Activated CD8-positive, alpha-beta T cell treated with anti-CD3 and anti-CD28 coated beads for 36 hours (primary cell): ENCODE data around the gene PIK3AP1. TPM values are rescaled to one million over a fixed set of nuclear protein-coding genes. Genes with fewer than 3 reads are reported as not detected.
"Not testable (repeated sequence)": the region's sequence is repeated elsewhere in the genome, so short reads cannot be mapped to it uniquely, and the experiment has no call there.

Source experiments
- ATAC-seq: fragments of 200-7000 bp; cut with Tn5 transposase; one replicate; pipeline ENCODE4 v1.10.0; 2021; ENCODE audit warnings: mild to moderate bottlenecking, moderate library complexity
- CTCF ChIA-PET: fragments of 350-600 bp; sonication (Branson Sonifier 250); formaldehyde crosslinking; loops from one replicate; lab custom pipeline; 2021; ENCODE audit warnings: antibody characterized with exemption; lab: Charles Lee
- POLR2A ChIA-PET: fragments of 350-600 bp; sonication (Branson Sonifier 250); formaldehyde crosslinking; loops from one replicate; lab custom pipeline; 2021; ENCODE audit warnings: antibody characterized with exemption; lab: Charles Lee
- DNase-seq: peaks from one replicate; pipeline ENCODE4 v3.0.0-alpha.2; 2020
- H3K27ac Mint-ChIP-seq: one replicate; pipeline ENCODE4 v1.8.0; 2021; ENCODE audit warnings: mild to moderate bottlenecking, mixed read lengths
- H3K27me3 Mint-ChIP-seq: one replicate; pipeline ENCODE4 v1.8.0; 2021; ENCODE audit warnings: mixed read lengths
- H3K36me3 Mint-ChIP-seq: one replicate; pipeline ENCODE4 v1.8.0; 2021; ENCODE audit warnings: low read depth, mixed read lengths
- H3K4me1 Mint-ChIP-seq: one replicate; pipeline ENCODE4 v1.8.0; 2021; ENCODE audit warnings: low read depth, mixed read lengths
- H3K4me3 Mint-ChIP-seq: one replicate; pipeline ENCODE4 v1.8.0; 2021; ENCODE audit warnings: mild to moderate bottlenecking, moderate library complexity, mixed read lengths
- H3K9me3 Mint-ChIP-seq: one replicate; pipeline ENCODE4 v1.8.0; 2021; ENCODE audit warnings: mixed read lengths
- intact Hi-C: fragments of 100-400 bp; cut with micrococcal nuclease; formaldehyde crosslinking; loops from one replicate; pipeline ENCODE4 v1.10.0; 2022
- total RNA-seq, 2 experiments: library from RNA; stranded (reverse); gene quantifications; one replicate each; pipeline ENCODE4 v1.2.3, GENCODE V29; 2021
- TF ChIP-seq, protein P1 (sequence below): fragments of 200-600 bp; IDR thresholded peaks from one replicate; pipeline ENCODE4 v1.8.0; 2022; ENCODE audit warnings: antibody characterized with exemption, mild to moderate bottlenecking

The PIK3AP1 gene
- total RNA-seq, 2 experiments from 2014 or later, result 4.1 to 4.7 TPM

DNA sequence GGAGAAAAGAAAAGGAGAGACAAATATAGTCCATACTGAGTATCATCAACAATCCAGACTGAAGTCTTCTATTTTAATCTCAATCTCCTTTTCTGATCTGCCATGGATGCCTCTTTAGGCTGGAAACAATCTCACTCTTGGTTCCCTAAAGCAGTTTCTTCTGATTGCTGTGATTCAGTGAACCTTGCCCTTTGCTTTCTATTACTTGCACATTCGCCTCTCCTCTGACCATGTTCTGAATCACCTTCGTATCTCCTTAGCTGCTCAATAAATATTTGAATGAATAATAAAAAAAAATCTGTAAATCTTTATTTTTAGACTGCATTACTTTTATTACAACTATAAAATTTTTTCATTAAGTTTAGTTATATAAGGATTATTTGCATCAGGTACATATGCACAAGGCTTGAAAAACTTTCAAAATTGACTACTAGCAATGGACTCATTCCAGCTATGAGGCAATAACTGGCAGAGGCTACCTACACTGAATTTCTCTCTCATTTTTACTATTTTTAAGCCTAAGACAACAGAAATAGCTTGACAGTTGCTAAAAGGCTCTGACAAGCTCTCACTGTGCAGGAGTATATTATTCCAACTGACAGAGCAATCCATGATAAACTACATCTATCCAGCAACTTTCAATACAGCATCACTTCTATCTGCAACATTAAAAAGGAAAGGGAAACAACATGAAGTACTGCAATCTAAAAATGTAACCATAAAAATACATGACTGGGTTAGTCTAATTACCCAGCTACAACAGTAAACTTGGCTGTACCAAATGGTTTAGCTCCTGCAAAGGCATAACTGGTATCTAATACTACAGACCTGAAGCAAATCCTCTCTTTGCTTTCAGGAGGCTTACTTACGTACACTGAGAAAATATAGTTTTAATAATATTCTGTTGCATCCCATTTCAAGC, 159.1 kb downstream of the PIK3AP1 start:
- Mint-ChIP-seq H3K27me3 (no peaks in the 10 kb centered on the region), H3K9me3 (no peaks in the 10 kb centered on the region), H3K27ac (no peak overlapping the region), H3K36me3 (peaks cover 31% of the 10 kb centered on the region), H3K4me1 (peaks cover 7% of the 10 kb centered on the region), H3K4me3 (no peak overlapping the region)
- POLR2A ChIA-PET, result no interaction called here
- TF ChIP-seq, protein P1, sequence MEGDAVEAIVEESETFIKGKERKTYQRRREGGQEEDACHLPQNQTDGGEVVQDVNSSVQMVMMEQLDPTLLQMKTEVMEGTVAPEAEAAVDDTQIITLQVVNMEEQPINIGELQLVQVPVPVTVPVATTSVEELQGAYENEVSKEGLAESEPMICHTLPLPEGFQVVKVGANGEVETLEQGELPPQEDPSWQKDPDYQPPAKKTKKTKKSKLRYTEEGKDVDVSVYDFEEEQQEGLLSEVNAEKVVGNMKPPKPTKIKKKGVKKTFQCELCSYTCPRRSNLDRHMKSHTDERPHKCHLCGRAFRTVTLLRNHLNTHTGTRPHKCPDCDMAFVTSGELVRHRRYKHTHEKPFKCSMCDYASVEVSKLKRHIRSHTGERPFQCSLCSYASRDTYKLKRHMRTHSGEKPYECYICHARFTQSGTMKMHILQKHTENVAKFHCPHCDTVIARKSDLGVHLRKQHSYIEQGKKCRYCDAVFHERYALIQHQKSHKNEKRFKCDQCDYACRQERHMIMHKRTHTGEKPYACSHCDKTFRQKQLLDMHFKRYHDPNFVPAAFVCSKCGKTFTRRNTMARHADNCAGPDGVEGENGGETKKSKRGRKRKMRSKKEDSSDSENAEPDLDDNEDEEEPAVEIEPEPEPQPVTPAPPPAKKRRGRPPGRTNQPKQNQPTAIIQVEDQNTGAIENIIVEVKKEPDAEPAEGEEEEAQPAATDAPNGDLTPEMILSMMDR, result no peak
- CTCF ChIA-PET, result interaction anchor here (0.6 kb wide), 2 partner anchors 166 to 186 kb away, joined by 3 read pairs; no protein-coding TSS in a partner anchor
- no peak for ATAC-seq
- intact Hi-C loops, result no loop called here
- no peak for DNase-seq

DNA sequence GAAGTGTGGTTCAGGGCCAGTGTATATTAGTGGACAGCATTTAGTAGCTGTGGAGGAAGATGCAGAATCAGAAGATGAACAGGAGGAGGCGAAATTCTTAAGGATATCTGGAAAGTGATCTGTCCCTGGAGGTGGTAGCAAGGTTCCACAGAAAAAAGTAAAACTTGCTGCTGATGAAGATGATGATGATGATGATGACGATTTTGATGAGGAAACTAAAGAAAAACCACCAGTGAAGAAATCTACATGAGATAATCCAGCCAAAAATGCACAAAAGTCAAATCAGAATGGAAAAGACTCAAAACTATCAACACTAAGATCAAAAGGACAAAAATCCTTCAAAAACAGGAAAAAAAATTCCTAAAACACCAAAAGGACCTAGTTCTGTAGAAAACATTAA, 159.8 kb downstream of the PIK3AP1 start:
- CTCF ChIA-PET, result no interaction called here
- Mint-ChIP-seq H3K36me3 (peaks cover 31% of the 10 kb centered on the region), H3K9me3 (no peaks in the 10 kb centered on the region), H3K4me1 (peaks cover 2% of the 10 kb centered on the region), H3K4me3 (no peak overlapping the region), H3K27ac (no peak overlapping the region), H3K27me3 (no peaks in the 10 kb centered on the region)
- TF ChIP-seq, protein P1, result no peak
- intact Hi-C loops, result no loop called here
- POLR2A ChIA-PET, result no interaction called here
- ATAC-seq (no peak), DNase-seq (no peak)

DNA sequence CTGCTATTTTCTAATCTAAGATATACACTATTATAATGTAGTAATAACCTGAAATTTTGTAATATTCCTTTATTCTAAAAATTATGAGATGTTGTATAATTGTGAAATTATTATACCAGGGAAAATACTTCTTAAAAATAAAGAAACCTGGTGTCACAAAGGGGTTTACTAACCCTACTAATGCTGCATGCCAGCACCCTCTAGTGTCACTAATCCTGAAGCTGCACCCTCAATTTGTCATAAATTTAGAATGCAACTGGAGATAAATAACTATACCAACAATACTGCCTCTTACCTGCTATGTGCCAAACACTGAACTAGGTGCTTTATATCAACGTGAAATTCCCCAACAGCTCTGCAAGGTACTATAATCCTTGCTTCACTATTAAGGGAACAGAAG, 164.3 kb downstream of the PIK3AP1 start:
- H3K4me1 Mint-ChIP-seq, result no peaks in the 10 kb centered on the region
- POLR2A ChIA-PET, result no interaction called here
- peaks cover 18% of the 10 kb centered on the region for H3K36me3 Mint-ChIP-seq
- no peaks in the 10 kb centered on the region for H3K27me3 Mint-ChIP-seq
- TF ChIP-seq, protein P1, result peak; percentile 33
- H3K27ac Mint-ChIP-seq, result no peak overlapping the region
- no peak for ATAC-seq
- CTCF ChIA-PET, result interaction anchor here (0.7 to 2.8 kb wide), 5 partner anchors 11 to 181 kb away, joined by 3 to 7 read pairs (median 4); partner anchors contain the start of gene TLL2
- no peak for DNase-seq
- H3K9me3 Mint-ChIP-seq, result no peaks in the 10 kb centered on the region
- intact Hi-C loops, result no loop called here
- H3K4me3 Mint-ChIP-seq, result no peak overlapping the region

DNA sequence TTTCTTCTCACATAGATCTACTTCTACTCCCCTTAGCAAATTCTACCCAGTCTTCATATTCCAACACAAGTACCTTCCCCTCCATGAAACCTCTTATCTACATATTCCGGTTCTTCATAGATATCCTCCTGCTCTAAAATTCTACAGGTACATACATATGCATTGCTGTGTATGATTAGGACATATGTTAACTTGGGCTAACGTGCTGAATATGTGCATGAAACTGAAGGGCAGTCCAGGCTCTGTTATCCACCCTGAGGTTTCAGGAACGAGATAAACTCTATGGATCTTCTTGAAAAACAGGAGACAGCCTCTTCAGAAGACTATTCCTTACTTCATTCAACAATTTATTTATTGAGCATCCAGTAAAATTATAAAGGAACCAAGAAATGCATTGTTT, 165.0 kb downstream of the PIK3AP1 start:
- Mint-ChIP-seq H3K9me3 (no peaks in the 10 kb centered on the region), H3K27ac (no peak overlapping the region), H3K4me3 (no peak overlapping the region), H3K36me3 (peaks cover 15% of the 10 kb centered on the region), H3K27me3 (no peaks in the 10 kb centered on the region), H3K4me1 (no peaks in the 10 kb centered on the region)
- ChIA-PET POLR2A (no interaction called here), CTCF (interaction anchor here (2.8 kb wide), 1 partner anchor 11 kb away, joined by 7 read pairs; no protein-coding TSS in a partner anchor)
- TF ChIP-seq, protein P1, result no peak
- DNase-seq (no peak), ATAC-seq (no peak)
- intact Hi-C loops, result no loop called here

DNA sequence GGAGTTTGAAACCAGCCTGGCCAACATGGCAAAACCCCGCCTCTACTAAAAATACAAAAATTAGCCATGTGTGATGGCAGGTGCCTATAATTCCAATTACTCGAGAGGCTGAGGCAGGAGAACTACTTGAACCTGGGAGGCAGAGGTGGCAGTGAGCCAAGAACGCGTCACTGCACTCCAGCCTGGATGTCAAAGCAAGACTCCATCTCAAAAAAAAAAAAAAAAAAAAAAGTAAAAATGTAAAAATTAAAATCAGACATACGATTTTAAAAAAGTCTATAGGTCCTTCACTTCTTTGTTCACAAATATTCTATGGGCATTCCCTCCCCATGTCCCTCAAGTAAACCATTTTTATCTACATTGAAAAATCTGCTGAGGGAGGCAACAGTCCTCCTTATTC, 171.7 kb downstream of the PIK3AP1 start:
- intact Hi-C loops, result no loop called here
- ChIA-PET CTCF (no interaction called here), POLR2A (no interaction called here)
- H3K9me3 Mint-ChIP-seq, result no peaks in the 10 kb centered on the region
- ATAC-seq, result no peak
- peaks cover 39% of the 10 kb centered on the region for H3K36me3 Mint-ChIP-seq
- DNase-seq, result no peak
- no peaks in the 10 kb centered on the region for H3K4me1 Mint-ChIP-seq
- H3K27me3 Mint-ChIP-seq, result no peaks in the 10 kb centered on the region
- TF ChIP-seq, protein P1, result no peak
- no peak overlapping the region for H3K4me3 Mint-ChIP-seq
- H3K27ac Mint-ChIP-seq, result peak overlapping the region; percentile 10

DNA sequence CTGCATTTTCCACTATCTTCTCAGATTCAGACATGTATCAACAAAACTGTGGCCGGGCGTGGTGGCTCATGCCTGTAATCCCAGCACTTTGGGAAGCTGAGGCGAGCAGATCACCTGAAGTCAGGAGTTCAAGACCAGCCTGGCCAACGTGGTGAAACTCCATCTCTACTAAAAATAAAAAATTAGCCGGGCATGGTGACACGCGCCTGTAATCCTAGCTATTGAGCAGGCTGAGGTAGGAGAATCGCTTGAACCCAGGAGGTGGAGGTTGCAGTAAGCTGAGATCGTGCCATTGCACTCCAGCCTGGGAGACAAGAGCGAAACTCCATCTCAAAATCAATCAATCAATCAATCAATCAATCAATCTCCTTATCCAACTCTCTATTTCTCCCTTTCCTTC, 174.8 kb downstream of the PIK3AP1 start:
- H3K36me3 Mint-ChIP-seq, result peaks cover 49% of the 10 kb centered on the region
- H3K27me3 Mint-ChIP-seq, intact Hi-C loops, DNase-seq, H3K9me3 Mint-ChIP-seq, H3K4me3 Mint-ChIP-seq, POLR2A ChIA-PET, H3K27ac Mint-ChIP-seq, ATAC-seq, H3K4me1 Mint-ChIP-seq: not testable (repeated sequence)
- CTCF ChIA-PET, result interaction anchor here (0.8 to 1.8 kb wide), 3 partner anchors 9 to 31 kb away, joined by 3 to 7 read pairs (median 4); no protein-coding TSS in a partner anchor
